GM12878 (cell line): ENCODE measurements around the gene KRI1. TPM values are rescaled to one million over a fixed set of nuclear protein-coding genes. Genes with fewer than 3 reads are reported as not detected.

Experiments used
- ATAC-seq: fragments of 200-7000 bp; cut with Tn5 transposase; 3 replicates; pipeline ENCODE4 v1.9.1; 2020; ENCODE audit warnings: mild to moderate bottlenecking, moderate library complexity
- BruUV-seq: library from RNA; stranded (reverse); fragments of 400-500 nt; replicated peaks from 2 replicates; lab custom pipeline; 2021; lab: Mats Ljungman, UMichigan
- CTCF ChIA-PET: fragments of 300-600 bp; sonication (Branson Sonifier 250); formaldehyde crosslinking; extraction: SDS; loops from one replicate; lab custom pipeline; 2021; ENCODE audit warnings: inconsistent platforms; lab: Yijun Ruan, JAX
- POLR2A ChIA-PET: fragments of 350-600 bp; formaldehyde crosslinking; extraction: SDS; loops from one replicate; lab custom pipeline; 2021; ENCODE audit warnings: inconsistent platforms; lab: Charles Lee
- RAD21 ChIA-PET: fragments of 300-600 bp; sonication (Branson Sonifier 250); formaldehyde crosslinking; loops from one replicate; lab custom pipeline; 2023; ENCODE audit warnings: antibody characterized with exemption; ENCODE audit not compliant: unreplicated experiment; lab: Charles Lee
- SMC1A ChIA-PET: fragments of 300-600 bp; sonication (Branson Sonifier 250); formaldehyde crosslinking; loops from one replicate; lab custom pipeline; 2023; ENCODE audit not compliant: unreplicated experiment, uncharacterized antibody; lab: Charles Lee
- DNase-seq: peaks from one replicate; pipeline ENCODE4 v3.0.0-alpha.2; 2011; ENCODE audit warnings: low read depth, low spot score
- FAIRE-seq: peaks from 3 replicates; lab custom pipeline; 2011; peaks lifted over from hg19 to GRCh38; lab: Jason Lieb, UNC
- H2AFZ ChIP-seq: 2 replicates; pipeline ENCODE4 v1.6.0; 2011; ENCODE audit warnings: low read depth, low read length, control low read depth; ENCODE audit not compliant: control insufficient read depth
- H3K27ac ChIP-seq: 2 replicates; pipeline ENCODE4 v1.5.1; 2011; ENCODE audit warnings: control low read depth; ENCODE audit not compliant: control insufficient read depth, insufficient read depth
- H3K27me3 ChIP-seq, 2 experiments: replicated peaks in 1 of 2; 2 replicates each; pipeline versions ENCODE4 v1.6.0 to v1.6.1; 2011; ENCODE audit warnings: low read length in 1 of 2; ENCODE audit not compliant: control insufficient read depth in 2 of 2, insufficient read depth in 2 of 2
- H3K36me3 ChIP-seq, 2 experiments: 2 replicates each; pipeline ENCODE4 v1.5.1; 2011; ENCODE audit warnings: low read length in 1 of 2; ENCODE audit not compliant: control insufficient read depth in 2 of 2, insufficient read depth in 2 of 2
- H3K4me1 ChIP-seq: 2 replicates; pipeline ENCODE4 v1.6.1; 2011; ENCODE audit warnings: mild to moderate bottlenecking, low read length, moderate library complexity, mixed read lengths; ENCODE audit not compliant: control insufficient read depth, insufficient read depth
- H3K4me2 ChIP-seq: 2 replicates; pipeline ENCODE4 v1.6.0; 2011; ENCODE audit warnings: control low read depth; ENCODE audit not compliant: control insufficient read depth, insufficient read depth
- H3K4me3 ChIP-seq: fragments of 200-600 bp; sonication (generic); 2 replicates; pipeline ENCODE4 v1.5.1; 2016
- H3K79me2 ChIP-seq: 2 replicates; pipeline ENCODE4 v1.6.0; 2011; ENCODE audit warnings: low read length; ENCODE audit not compliant: control insufficient read depth, insufficient read depth
- H3K9ac ChIP-seq: 2 replicates; pipeline ENCODE4 v1.8.0; 2011; ENCODE audit warnings: low read length, control low read depth, mixed read lengths; ENCODE audit not compliant: control insufficient read depth, insufficient read depth
- H3K9me3 ChIP-seq: replicated peaks from 3 replicates; pipeline ENCODE4 v1.5.1; 2011; ENCODE audit warnings: mild to moderate bottlenecking, low read length; ENCODE audit not compliant: control insufficient read depth, insufficient read depth
- H4K20me1 ChIP-seq: 2 replicates; pipeline ENCODE4 v1.6.0; 2011; ENCODE audit not compliant: control insufficient read depth, insufficient read depth
- ESRRA ChIP-seq: IDR thresholded peaks from 2 replicates; pipeline ENCODE4 v1.6.1; 2012; ENCODE audit warnings: mild to moderate bottlenecking, low read length, improper control_type of control experiment
- WGBS: methylation state at CpG from one replicate; pipeline ENCODE4 v1.1.6; 2016; ENCODE audit warnings: low lambda C conversion rate; ENCODE audit not compliant: insufficient replicate concordance, insufficient coverage; ENCODE audit errors: missing lambda C conversion rate; 5-methylcytosine and 5-hydroxymethylcytosine counted together
- in situ Hi-C: fragments of 300-500 bp; cut with MboI; formaldehyde crosslinking; loops from 9 replicates; pipeline ENCODE4 v1.14.3; 2018; ENCODE audit warnings: mixed read lengths
- intact Hi-C: fragments of 100-400 bp; cut with micrococcal nuclease; formaldehyde crosslinking; loops from one replicate; pipeline ENCODE4 v1.14.2; 2022; ENCODE audit not compliant: unreplicated experiment
- polyA plus RNA-seq, 11 experiments: library from polyadenylated mRNA; depleted of rRNA in 4 of 11; unstranded in 6 of 11; stranded (reverse) in 5 of 11; fragments of >200 nt; fragmentation: Nextera tagmentation in 4 of 11; fragmentation: Illumina TruSeq in 1 of 11; extraction: Ambion mirVana in 4 of 11; extraction: Trizol in 1 of 11; gene quantifications; 1 replicate in 1 of 11; 2 replicates in 10 of 11; pipeline versions ENCODE4 v1.2.1 to v1.2.3, GENCODE V29; 2011 to 2016; ENCODE audit warnings: inconsistent platforms in 2 of 11, missing spikeins in 2 of 11, low read depth in 1 of 11
- total RNA-seq, 4 experiments: library from RNA; depleted of rRNA in 3 of 4; stranded (reverse); fragments of >200 nt in 3 of 4; fragmentation: Illumina TruSeq in 1 of 4; extraction: Trizol in 1 of 4; gene quantifications; 2 replicates each; pipeline versions ENCODE4 v1.2.1 to v1.2.3, GENCODE V29; 2013 to 2021
- TF ChIP-seq, protein P1 (sequence below): IDR thresholded peaks from 2 replicates; pipeline ENCODE4 v1.6.1; 2011; ENCODE audit warnings: borderline replicate concordance, low read depth, mild to moderate bottlenecking, moderate library complexity, low read length; ENCODE audit not compliant: insufficient read depth, poor library complexity, severe bottlenecking

The KRI1 gene
- total and polyA plus RNA-seq, 10 of the 15 experiments (the other 5 are each of a cell fraction or from before 2014, with no cell fraction given): 0.98 to 42.5 (median 24.7) TPM

DNA sequence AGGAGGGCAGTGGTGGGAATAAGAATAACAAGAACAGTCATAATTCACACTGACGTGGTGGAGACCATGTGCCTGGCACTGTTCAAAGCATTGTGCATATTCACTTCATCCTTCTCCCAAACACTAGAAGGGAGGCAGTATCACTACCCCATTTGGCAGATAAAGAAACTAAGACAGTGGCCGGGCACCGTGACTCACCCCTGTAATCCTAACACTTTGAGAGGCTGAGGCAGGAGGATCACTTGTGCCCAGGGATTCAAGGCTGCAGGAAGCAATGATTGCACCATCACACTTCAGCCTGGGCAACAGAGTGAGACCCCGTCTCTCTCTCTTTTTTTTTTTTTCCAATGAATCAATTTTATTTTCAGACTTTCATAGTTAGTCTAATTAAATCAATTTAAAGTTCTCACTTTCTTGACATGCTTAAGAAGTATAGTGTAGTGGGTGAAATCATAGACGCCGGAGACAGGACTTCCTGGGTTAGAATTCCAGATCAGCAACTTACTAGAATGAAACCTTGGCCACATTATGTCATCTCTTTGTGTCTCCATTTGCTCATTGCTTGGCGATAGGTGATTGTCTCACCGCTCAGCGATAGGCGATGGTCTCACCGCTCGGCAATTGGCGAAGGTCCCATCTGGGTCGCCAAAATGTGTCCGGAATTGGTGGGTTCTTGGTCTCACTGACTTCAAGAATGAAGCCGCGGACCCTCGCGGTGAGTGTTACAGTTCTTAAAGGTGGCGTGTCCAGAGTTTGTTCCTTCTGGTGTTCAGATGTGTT lies 27.4 kb downstream of the KRI1 start:
- Histone ChIP-seq H3K4me3 (no peak overlapping the region), H3K36me3 (no peaks in the 10 kb centered on the region), H2AFZ (no peak overlapping the region), H3K4me2 (no peak overlapping the region), H3K9me3 (no peaks in the 10 kb centered on the region), H3K27ac (no peak overlapping the region), H3K4me1 (peaks cover 3% of the 10 kb centered on the region; the same call in 1 of the 2 replicates), H3K79me2 (no peaks in the 10 kb centered on the region), H3K9ac (no peak overlapping the region), H4K20me1 (no peaks in the 10 kb centered on the region), H3K27me3 (peaks cover 0 to 4% of the 10 kb centered on the region in 2 experiments; a peak in 1 of 4 replicates)
- no TSS peak for BruUV-seq
- no peak for FAIRE-seq
- ChIA-PET SMC1A (interaction anchor here (0.7 to 1.2 kb wide), 3 partner anchors 31 to 57 kb away, joined by 3 read pairs; no protein-coding TSS in a partner anchor), RAD21 (interaction anchor here (0.8 kb wide), 1 partner anchor 55 kb away, joined by 3 read pairs; no protein-coding TSS in a partner anchor), CTCF (interaction anchor here (0.6 to 1.7 kb wide), 5 partner anchors 13 to 341 kb away, joined by 3 read pairs; partner anchors contain the start of gene QTRT1), POLR2A (interaction anchor here (0.6 to 0.7 kb wide), 2 partner anchors 30 to 280 kb away, joined by 3 read pairs; partner anchors contain the start of gene CDKN2D)
- TF ChIP-seq ESRRA: no peak
- TF ChIP-seq, protein P1, sequence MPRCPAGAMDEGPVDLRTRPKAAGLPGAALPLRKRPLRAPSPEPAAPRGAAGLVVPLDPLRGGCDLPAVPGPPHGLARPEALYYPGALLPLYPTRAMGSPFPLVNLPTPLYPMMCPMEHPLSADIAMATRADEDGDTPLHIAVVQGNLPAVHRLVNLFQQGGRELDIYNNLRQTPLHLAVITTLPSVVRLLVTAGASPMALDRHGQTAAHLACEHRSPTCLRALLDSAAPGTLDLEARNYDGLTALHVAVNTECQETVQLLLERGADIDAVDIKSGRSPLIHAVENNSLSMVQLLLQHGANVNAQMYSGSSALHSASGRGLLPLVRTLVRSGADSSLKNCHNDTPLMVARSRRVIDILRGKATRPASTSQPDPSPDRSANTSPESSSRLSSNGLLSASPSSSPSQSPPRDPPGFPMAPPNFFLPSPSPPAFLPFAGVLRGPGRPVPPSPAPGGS: peak; percentile 71
- peak; percentile 39; the same call in 2 of the 3 replicates for ATAC-seq
- DNase-seq: no peak
- in situ Hi-C loops (no loop called here), intact Hi-C loops (no loop called here)
- WGBS: 49% methylated on average over 20 of the region's 20 CpGs
